Retina (tissue), 1 donor: ENCODE measurements around the gene MAB21L3.
A peak's percentile ranks its signal among the peaks of the same experiment; 100 is the strongest.
"Not testable (repeated sequence)": the region's sequence is repeated elsewhere in the genome, so short reads cannot be mapped to it uniquely, and the experiment has no call there.

ENCODE experiments used
- DNase-seq: peaks from one replicate; pipeline ENCODE4 v3.0.0-alpha.2; 2016

Gene MAB21L3

DNA sequence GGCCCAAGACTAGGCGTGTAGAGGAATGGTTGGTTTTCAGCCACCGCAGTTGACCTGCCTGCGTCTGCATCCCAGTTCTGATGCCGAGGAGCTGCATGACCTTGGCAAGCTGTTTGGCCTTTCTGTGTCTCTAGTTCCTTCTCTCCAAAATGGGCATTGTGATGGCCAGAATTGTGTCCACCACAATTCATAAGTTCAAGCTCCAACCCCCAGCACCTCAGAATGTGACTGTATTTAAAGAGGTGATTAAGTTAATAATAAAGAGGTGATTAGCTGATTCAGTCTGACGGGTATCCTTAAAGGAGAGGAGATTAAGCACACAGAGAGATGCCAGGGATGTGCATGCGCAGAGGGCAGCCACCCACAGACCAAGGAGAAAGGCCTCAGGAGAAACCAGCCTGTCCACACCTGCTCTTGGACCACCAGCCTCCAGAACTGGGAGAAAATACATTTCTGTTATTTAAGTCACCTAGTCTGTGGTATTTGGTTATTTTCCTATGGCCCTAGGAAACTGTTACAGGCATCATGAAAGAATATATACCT, 28.5 kb downstream of the MAB21L3 start:
- no peak for DNase-seq

DNA sequence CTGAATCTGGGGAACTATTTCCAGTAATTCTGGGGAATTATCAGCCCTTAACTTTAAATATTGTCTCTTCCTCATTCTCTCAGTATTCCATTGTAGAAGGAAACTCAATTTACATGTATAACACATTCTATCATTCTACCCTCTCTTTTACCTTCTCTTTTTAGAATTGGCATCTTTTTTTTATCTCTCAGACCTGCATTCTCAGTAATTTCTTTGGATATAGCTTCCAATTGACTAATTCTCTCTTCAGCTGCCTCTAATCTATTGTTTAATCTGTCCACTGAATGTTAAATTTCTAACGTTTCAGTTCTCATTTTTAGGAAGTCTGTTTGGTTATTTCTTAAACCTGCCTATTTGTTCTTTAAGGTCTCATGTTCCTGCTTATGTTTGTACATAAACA, 33.0 kb downstream of the MAB21L3 start:
- DNase-seq, result no peak

DNA sequence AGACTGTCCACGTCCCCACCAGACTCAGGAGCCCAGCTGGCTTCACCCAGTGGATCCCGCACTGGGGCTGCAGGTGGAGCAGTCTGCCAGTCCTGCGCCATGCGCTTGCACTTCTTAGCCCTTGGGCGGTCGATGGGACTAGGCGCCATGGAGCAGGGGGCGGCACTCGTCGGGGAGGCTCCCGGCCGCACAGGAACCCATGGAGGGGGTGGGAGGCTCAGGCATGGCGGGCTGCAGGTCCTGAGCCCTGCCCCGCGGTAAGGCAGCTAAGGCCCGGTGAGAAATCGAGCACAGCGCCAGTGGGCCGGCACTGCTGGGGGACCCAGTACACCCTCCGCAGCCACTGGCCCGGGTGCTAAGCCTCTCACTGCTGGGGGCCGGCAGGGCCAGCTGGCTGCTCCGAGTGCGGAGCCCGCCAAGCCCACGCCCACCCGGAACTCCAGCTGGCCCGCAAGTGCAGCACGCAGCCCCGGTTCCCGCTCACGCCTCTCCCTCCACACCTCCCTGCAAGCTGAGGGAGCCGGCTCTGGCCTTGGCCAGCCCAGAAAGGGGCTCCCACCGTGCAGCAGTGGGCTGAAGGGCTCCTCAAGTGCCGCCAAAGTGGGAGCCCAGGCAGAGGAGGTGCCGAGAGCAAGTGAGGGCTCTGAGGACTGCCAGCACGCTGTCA, 35.4 kb downstream of the MAB21L3 start:
- not testable (repeated sequence) for DNase-seq

DNA sequence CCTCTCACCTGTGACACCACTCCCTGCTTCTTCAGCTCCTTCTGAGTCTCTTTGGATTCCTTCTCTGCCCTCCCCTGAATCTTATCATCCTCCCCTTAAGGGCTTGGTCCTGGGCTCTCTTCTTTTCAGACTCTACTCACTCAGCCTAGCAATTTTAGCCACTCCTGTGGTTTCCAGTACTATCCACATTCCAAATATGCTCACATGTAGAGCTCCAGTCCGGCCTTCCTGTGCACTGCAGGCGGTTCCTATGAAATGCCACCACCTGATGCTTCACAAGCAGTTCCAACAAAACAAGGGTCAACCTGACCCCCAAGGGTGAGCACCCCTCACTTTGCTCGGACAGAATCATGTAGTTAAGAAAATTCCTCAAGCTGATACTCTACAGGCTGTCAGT, 35.9 kb downstream of the MAB21L3 start:
- no peak for DNase-seq

DNA sequence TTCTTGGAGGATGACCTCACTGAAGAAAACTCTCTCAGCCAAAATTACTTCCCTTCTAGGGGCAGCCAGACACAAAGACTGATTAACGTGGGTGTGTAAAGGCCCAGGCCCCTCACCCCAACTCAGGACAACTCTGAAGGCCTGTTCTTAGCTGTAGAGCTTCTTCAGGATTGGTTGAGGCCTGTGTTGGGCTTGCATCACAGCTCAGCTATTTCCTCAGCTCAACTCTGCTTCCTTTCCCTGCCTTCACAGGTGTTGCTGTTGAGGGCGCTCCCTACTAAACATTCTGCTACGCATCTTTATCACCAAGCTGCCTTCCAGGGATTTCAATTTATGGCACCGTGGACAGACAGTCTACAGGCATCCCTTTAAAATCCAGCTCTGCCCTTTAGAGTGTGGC, 36.8 kb downstream of the MAB21L3 start:
- DNase-seq, result no peak

DNA sequence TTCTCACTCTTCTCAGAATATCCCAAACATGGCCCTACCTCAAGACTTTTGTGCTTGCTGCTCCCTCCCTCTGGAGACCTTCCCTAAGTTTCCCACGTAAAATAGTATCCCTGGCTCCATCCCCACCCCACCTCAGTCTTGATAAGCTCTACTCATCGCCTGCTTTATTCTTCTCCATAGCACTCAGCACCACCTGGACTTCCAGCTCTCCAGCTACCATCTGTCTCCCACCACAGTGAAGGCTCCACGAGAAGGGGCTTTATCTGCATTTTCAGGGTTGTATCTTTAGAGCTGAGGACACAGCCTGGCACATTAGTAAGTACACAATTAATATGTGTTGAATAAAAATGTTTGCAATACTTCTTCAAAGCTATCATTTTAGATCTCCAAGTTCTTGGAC, 37.8 kb downstream of the MAB21L3 start:
- DNase-seq, result no peak

DNA sequence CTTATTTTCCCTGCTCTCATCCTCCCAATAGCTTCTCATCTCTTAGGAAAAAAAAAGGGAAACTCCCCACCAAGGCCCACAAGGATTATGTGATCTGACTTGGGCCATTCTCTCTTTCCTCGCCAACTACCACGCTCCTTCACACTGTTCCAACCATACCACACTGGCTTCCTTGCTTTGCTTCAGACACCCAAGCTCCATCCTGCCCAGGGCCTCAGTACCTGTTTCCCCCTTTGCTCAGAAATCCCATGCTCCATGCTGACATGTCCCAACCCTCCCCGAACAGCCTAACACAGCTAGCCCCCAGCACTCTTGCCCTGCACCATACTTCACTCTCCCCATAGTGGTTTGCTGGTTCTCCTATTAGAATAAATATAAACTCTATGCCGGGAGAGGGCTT, 39.2 kb downstream of the MAB21L3 start:
- no peak for DNase-seq

DNA sequence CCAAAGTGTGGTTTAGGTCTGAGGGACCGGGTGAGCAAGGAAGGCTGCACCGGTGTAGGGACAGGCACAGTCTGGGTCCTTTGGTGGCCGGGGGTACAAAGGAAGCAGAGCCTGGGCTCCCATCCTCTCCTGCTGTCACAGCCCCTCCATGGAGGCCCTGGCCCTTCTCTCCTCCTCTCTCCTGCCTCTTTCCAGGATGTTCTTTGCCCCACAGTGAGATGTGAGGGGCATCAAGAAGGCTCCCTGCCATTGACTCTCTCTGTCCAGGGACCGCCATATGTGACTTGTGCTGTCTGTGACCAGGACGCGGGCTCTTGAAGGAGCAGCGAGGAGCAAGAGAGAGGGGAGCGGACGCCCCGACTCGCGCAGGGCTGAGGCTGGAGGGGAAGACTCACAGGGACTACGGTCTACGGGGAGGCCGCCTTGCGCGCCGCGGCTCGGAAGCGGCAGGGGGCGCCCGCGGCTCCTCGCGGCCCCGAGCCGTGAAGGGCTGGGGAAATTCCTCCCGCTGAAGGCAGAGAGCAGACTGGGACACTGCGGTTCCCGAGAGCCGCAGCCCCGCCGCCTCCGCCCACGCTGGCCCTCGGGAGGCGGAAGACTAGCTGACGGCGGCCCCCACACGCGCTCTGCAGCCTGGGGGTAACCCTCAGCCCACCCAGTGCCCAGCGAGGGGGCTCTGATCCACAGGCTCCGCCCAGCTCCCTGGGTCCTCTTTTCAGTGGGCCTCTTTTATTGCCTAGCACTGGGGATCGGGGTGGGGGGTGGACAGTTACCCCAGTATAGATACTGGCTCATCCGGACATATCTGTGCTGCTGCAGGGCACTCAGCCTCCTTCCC, 40.8 kb downstream of the MAB21L3 start:
- peak; percentile 93 for DNase-seq

DNA sequence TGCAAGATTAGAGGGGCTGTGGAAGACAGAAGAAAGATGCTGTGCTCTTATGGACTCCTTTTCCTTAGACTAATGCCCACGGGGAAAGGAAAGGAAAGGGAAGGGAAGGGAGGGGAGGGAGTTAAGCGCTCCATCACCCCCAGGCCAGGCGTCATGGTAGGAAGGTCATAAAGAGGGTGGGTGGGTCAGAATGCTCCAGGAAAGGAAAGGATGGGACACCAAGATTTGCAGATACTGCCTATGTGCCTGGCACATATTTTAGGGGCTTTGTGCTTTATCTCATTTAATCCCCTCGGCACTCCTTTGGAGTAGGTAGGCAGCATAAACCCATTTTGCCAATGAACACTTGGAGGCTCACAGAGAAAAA, 41.4 kb downstream of the MAB21L3 start:
- DNase-seq, result no peak

DNA sequence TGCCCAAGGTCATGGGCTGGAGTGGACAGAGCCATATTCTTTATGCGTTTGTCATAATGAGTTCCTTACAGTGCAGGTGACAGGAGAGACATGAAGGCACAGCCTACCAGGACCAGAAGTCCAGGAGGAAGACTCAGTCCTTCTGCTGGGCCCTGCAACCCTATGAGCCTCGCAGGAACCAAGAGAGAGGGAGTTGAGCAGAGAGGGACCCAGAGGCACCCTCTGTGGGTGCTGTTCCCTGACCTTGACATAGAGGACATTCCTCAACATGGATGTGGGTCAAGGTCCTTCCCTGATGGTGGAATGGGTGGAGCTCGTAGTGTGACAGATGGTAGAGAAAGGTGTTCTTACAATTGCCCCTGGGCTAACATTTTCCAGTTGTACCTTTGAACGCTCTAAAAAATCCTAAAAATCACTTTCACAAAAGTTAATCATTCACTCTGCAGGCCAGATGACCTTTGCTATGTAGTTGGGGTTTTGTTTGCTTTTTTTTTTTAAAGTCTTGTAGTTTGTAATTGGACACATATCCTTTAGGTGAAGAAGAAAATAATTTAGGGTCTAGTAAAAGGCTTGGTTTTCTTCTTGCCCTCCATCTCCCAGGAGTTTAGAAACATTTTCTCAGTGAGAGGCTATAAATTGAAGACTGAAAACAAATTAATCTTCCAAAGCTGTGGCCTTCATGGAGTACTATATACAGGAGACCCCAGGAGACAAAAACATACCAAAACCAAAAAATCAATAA, 41.9 kb downstream of the MAB21L3 start:
- DNase-seq, result no peak

DNA sequence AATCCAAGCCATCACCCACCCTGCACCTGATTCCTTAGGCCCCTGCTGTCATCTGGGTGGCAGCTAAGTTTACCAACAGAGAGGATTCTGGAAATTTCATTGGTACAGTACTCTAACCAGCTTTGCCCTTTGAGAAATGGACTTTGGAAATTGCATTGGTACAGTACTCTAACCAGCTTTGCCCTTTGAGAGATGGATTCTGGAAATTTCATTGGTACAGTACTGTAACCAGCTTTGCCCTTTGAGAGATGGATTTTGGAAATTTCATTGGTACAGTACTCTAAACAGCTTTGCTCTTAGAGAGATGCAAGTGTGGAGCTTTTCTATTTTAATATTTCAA, 42.5 kb downstream of the MAB21L3 start:
- no peak for DNase-seq

DNA sequence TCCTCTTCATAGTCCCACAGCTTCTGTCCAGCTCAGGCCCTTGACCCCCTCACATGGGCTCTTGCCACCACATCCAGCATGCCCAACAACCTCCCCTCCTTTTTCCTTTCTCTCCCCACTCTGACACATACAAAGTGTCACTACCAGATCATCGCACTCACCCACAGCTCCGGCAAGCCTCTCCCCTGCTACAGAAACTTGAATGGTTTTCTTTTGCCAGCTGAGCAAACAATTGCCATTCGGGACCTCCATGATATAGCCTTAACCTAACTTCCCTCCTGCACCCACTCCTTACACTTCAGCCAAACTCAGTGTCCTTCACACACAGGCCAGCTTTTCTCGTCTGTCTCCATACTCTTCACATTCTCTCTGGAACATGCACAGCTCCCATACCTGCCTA, 43.3 kb downstream of the MAB21L3 start:
- no peak for DNase-seq

DNA sequence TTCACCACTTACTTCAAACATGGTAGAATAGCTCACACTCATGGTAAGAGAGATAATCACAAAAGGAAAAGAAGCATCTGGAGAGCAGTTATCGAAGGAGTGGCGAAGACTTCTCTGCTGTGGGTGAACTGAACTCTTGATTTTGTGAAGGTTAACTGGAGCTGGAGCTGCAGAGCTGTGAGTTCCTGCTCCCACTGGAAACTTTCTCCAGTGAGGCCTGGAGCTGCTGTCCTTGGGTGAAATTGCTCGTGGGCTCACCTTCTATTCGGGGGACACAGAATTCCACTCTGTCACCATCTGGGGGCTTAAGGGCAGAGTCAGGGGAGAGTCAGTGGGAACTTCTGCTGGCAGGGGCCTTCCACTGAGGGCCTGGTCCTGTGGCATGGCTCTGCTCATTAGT, 45.9 kb downstream of the MAB21L3 start:
- DNase-seq, result no peak

DNA sequence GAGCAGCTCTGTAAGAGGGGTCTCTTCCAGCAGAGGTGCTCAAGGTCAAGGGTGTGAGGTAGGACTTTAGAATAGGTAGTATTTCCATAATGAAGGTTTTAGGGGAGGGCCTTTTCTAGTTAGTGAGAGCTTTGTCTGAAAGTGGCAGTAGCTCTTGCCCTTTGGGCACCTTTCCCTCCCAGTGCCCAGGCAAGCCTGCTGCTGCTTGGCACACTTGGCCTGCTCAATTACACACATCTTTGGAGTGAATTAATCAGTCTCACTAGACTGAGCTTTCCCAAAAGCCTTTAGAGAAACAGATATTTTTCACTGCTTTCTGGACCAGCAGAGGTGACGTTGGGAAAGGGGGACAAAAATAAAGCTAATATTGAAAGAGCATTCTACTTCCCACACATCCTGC, 48.0 kb downstream of the MAB21L3 start:
- no peak for DNase-seq

DNA sequence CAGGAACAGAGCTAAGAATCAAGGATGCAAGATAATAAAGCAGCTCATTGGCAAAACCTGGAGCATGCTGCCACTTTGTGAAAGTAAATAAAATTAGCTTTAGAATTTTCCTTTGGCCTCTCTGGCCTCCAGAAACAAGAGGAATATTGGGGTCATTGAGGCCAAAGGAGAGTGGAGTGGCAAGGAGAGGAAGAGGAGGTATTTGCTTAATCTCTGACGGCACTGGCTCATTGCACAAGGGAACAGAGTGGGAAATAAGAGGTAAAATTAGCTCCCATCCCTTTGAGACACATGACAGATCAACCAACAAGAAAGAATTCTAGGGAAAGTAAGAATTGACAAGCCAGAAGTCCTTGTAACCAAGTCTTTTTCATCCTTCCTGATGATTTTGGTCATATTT, 48.4 kb downstream of the MAB21L3 start:
- DNase-seq, result no peak

DNA sequence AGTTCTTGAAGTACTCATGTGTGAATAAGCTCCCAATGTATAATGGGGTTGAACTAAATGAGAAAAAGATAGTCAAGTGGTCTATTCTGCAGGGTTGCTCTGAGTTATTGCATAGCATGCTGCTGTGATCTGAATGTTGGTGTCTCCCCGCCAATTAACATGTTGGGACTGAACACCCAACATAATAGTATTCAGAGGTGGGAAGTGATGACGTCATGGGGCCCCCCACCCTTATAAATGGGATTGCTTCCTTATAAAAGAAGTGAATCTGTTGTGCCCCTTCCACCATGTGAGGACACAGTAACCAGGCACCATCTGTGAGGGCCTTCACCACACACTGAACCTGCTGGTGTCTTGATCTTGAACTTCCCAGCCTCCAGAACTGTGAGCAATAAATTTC, 50.2 kb downstream of the MAB21L3 start:
- no peak for DNase-seq

DNA sequence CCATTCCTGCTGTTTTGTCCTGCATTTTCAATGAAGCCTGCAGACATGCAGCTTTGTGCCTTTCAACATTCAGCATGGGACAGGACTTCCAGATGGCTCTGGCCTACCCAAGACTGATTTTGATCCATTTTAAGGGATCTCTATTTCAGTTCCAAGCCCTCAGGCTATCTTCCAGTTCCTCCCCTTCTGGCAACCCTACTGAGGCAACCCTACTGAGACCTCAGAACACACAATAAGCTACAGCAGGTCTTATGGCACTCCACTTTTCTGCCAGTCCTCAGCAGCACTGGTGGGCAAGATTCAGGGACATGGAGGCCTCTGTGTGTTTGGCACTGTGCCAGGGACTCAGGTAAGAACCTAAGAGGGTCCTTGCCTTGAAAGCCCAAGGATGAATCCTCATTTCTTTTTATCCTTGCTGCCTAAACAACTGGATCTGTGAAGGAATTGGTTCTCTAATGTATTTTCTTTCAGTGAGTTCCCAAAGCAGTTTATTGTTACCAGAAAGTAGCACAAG, 50.7 kb downstream of the MAB21L3 start:
- no peak for DNase-seq

DNA sequence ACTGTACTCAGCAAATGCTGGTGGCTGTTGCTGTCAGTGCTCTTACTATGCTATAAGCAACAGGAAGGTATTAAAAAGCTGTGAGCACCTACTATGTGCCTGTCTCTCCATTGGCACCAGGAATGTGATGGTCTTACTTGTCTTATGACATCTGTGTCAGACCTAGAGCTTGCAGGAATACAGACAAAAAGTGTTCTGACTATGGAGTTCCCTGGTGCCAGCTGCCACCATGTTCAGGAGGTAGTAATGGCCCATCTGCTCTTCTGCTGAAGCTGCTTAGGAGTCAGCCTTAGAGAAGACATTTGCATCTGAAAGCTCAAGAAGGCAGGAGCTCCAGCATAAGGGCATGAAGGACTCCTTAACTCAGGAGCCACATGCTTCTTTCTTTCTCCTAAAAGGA, 52.3 kb downstream of the MAB21L3 start:
- DNase-seq, result no peak

DNA sequence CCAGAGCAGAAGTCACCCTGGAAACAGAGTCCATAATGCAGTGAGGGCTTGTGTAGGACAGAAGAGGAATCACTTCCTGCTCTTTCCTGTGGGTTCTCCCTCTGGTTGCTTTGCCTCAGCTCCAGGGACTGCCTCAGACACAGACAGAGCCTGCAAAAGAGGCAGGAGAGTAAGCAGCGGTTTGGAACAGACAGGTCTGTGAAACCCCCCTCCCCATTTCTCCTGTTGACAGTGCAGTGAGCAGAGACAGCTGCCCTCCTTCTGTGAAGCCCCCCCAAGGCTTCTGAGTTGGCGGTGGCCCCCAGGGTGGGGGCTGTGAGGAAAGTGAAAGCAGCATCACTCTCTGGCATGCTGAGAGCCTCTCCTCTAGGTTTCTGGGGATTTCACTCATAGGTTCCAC, 53.0 kb downstream of the MAB21L3 start:
- DNase-seq, result peak; percentile 39

DNA sequence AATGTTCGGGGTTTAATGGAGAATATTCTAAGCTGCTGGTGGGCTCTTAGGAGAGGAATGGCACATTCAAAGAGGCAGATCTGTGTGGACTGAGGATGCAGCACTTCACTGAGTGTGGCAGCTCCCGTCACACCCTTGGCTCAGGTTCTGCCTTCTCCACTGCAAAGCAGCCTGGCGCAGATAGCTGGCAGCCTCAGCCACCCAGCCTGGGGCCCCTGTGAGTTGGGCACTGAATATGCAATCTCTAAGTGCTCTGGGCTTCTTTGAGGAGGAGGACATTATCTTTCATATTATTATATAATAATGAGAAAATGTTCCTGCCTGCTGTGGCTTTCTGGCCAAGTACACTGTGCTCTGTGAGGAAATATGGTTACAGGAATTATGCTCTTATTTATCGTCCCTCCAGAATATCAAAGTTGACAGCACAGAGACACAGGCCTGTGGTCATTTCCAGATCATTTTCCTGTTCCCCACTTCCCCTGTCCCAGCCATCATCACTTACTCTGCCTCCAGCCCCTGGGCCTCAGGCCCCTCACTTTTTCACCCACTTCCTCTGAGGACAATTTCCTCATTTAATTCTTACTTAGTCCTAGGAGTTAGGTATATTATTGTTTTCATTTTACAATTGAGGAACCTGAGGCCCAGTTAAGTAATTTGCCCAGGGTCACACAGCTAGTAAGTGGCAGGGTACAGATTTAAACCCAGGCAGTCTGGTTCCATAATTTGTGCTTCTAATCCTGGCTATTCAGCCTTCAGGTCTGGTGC, 53.6 kb downstream of the MAB21L3 start:
- no peak for DNase-seq

DNA sequence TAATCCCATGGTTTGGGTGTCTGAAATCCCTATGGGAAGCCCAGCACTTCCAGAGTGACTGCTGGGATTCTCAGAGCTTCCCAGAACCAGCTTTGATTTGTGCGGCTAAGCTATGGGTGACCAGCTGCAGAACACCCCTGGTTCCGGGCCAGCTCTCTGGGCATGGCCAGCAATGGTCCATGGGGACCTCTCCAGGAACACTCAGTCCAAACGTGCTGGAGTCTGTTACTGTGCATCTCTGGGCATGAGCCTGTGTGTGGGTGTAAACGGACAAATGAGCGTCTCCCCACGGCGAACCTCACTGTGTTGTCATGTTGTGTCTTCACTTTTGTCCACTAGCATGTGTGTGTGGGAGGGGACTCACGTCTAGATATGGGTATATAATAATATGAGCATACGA, 54.4 kb downstream of the MAB21L3 start:
- no peak for DNase-seq

DNA sequence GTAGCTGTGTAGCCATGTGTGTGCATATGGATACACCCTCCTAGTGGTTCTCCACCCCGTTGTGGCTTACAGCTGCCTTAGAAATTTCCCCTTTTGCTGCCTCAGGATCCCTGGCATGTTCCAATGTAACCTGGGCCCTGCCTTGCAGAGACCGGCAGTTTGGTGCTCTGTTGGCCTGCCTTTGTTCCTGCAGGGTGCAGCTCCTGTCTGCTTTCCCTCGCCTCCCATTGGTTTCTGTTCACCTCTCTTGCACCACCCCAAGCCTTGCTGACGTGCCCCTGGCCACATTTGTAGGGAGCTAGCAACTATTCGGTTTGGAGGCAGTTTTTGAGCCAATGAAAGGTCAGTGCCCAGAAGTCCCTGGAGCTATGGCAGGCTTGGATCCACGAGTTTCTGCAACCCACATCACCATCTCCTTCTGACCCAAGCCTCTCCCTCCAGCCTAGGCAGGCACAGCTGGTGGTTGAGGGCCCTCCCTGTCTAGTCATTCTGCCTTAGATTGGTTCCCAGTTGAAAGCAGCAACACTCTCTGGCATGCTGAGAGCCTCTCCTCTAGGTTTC, 54.9 kb downstream of the MAB21L3 start:
- no peak for DNase-seq

DNA sequence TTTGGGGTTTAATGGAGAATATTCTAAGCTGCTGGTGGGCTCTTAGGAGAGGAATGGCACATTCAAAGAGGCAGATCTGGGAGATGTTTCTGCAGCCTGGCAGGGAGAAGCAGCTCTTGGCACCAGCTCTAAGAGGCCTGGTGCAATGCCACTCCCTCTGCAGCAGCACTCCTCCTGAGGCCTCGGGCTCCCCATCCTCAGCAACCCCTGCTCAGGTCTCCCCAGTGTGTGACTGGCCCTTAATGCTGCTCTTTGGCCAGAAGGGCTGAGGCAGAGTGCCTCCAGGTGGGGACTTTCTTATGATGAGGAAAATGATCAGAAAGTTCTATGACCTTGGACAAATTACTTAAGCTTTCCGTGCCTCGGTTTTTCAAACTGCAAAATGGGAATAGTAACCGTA, 55.5 kb downstream of the MAB21L3 start:
- DNase-seq, result no peak
